GM18502 (cell line): ENCODE results near the gene EBF4.

Experiments
- ATAC-seq: cut with Tn5 transposase; IDR thresholded peaks from one replicate; pipeline ENCODE4 v1.9.1; 2021; ENCODE audit warnings: mild to moderate bottlenecking; ENCODE audit not compliant: unreplicated experiment, poor library complexity

Gene EBF4, protein sequence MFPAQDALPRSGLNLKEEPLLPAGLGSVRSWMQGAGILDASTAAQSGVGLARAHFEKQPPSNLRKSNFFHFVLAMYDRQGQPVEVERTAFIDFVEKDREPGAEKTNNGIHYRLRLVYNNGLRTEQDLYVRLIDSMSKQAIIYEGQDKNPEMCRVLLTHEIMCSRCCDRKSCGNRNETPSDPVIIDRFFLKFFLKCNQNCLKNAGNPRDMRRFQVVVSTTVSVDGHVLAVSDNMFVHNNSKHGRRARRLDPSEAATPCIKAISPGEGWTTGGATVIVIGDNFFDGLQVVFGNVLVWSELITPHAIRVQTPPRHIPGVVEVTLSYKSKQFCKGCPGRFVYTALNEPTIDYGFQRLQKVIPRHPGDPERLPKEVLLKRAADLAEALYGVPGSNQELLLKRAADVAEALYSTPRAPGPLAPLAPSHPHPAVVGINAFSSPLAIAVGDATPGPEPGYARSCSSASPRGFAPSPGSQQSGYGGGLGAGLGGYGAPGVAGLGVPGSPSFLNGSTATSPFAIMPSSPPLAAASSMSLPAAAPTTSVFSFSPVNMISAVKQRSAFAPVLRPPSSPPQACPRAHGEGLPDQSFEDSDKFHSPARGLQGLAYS

DNA sequence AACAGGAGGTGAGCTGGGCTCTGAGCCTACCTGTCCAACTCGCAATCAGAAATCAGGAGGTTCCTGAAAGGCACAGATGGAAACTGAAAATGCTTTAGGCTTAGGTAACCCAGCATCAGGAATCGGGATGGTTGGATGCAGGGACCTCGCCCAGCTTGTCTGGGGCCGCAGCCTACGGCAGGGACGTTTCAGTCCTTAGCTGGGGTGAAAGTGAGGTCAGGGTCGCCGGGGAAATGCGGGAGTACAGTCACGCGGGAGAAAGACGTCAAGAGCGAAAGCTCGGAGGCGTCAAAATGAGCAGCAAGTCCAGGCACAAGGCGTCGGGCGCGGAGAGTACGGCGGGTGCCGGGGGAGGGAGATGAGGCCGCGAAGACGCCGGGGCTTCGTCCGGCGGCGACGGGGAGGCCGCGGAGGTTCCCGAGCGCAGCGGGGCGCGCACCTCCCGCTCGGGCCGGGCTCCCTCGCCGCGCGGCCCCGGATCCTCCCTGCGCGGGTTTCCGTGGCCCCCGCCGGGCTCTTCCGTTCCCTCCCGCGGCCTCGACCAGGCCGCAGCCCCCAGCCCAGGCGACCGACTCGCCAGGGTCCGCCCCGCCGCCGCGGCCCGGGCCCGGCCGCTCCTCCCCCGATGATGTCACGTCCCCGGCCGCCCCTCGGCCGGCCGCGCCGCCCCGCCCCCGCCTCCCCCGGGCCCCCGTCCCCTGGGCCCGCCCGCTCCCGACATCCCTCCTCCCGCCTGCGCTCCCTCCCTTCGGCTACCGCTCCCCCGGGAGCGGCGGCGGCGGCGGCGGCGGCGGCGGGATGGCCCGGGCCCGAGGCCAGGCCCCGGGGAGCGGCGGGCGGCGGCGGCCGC is at the start of gene EBF4:
EBF4 (plus strand) TSS at position 745 of the 850 bp plus-strand sequence. CDS start 866 bp downstream, outside the sequence.
- ATAC-seq, result no peak

- no peak for ATAC-seq
Measured at GRCh38 chr20:2643708-2644107, 48.9 kb upstream of the EBF4 start.

DNA sequence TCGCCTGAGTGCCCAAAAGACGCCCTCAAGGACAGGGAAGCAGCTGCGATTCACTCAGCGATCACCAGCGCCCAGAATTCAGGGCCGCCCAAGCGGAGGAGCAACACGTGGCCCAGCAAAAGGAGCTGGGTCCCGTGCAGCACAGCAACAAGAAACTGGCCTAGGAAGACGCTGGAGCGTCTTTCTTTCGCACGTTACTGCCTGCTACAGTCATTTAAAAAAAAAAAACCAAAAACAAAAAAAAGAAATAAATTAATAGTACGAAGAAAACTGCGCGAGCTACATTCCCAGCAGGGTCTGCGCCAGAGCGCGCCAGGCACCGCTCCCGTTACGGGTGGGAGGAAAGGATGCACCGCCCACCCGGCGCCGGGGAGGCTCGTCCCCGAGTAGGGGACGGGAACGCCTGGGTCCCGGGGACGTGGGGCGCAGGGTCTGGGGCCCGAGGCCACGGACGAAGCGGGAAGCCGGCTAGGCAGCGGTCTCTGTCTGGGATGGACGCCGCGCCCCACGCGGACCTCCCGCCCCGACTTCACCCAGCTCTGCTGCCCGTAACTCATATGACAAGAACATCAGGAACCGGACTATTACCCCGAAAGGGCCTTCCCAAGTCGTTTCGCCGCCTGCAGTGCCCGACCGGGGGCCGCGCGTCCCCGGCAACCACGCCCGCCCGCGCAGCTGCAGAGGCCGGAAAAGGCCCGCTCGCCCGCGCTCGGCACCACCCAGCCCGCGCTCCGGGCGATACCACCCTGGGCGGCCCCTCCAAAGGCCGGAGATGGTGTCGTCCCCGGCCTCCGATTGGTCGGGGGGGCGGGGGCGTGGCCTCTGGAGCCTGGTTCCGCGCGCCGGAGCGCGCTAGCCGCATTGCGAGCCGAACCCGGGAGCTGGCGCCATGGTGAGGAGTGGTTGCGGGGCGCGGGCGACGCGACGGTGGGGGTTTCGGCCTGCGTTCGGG is 40.5 kb upstream of the EBF4 start, which contains the start of gene NOP56:
NOP56 (plus strand) TSS at position 861 of the 952 bp plus-strand sequence; CDS start at position 890, 29 bp downstream.
- peak; percentile 84 for ATAC-seq

DNA sequence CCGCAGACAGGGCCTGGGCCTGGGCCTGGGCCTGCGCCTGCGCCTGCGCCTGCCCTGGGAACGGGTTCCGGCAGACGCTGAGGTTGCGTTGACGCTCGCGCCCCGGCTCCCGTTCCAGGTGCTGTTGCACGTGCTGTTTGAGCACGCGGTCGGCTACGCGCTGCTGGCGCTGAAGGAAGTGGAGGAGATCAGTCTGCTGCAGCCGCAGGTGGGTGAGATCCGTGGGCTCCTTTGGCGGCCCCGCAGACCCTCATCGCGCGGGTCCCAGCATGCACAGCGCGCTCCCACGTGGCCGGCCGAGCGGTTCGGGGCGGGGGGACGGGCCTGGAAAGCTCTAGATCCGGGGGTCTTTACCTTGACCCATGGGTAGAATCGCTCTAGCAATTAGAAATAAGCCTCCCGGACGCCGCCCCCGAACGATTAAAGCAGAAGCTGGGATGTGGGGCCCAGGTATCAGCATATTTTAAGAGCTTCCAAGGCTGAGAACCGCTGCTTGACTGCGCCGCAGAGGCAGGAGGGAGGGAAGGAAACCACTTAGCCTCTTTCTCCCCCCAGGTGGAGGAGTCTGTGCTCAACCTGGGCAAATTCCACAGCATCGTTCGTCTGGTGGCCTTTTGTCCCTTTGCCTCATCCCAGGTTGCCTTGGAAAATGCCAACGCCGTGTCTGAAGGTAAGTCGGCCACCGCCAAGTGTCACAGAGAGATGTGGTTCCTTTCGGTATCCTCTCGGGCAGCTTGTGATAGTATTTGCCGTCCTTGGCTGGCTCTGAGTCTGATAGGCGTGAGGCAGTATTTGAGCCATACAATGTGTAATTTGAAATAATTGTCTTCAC is 39.6 kb upstream of the EBF4 start:
- peak; percentile 48 for ATAC-seq

DNA sequence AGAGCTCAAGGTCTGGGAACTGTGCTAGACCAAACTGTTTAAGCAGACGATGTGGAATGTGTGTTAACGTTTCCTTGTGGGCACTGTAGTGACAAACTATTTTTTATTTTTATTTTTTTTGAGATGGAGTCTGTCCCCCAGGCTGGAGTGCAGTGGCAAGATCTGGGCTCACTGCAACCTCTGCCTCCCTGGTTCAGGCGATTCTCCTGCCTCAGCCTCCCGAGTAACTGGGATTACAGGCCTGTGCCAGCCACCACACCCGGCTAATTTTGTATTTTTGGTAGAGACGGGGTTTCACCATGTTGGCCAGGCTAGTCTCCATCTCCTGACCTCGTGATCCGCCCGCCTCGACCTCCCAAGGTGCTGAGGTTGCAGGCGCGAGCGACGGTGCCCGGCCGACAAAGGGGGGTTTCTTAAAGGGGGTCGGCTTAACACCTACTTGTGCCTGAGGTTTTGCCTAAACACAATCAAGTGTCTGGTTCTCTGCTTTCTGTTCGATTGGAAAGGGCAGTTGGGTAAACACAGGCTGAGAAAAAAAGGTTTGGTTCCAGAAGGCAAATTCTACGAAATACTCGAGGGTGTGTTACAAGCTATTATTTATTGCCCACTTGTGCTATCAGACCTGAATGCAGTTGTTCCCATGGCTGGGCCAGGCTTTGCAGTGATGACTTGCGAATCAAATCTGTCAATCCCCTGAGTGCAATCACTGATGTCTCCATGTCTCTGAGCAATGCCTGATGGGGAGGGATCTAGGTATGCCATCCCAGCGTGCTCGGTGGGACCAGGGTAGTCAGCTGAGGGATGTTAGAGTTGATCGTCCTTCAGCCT is 38.8 kb upstream of the EBF4 start:
- no peak for ATAC-seq

GRCh38 chr20:2654384-2654822 is 38.2 kb upstream of the EBF4 start:
- no peak for ATAC-seq

DNA sequence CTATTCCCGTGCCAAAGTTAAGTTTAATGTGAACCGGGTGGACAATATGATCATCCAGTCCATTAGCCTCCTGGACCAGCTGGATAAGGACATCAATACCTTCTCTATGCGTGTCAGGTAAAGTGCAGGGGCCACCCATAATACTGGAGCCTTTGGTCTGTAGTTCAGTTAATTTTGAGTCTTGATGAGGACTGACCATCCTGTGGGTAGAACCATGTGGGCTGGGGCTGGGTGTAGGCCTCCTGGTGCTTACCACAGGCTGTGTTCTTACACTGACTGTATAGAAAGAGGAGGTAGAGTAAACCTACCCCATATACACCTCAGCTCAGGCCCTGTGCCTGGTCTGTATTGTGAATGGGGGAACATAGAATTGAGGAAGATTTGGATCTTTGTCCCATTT is 37.7 kb upstream of the EBF4 start:
- no peak for ATAC-seq

DNA sequence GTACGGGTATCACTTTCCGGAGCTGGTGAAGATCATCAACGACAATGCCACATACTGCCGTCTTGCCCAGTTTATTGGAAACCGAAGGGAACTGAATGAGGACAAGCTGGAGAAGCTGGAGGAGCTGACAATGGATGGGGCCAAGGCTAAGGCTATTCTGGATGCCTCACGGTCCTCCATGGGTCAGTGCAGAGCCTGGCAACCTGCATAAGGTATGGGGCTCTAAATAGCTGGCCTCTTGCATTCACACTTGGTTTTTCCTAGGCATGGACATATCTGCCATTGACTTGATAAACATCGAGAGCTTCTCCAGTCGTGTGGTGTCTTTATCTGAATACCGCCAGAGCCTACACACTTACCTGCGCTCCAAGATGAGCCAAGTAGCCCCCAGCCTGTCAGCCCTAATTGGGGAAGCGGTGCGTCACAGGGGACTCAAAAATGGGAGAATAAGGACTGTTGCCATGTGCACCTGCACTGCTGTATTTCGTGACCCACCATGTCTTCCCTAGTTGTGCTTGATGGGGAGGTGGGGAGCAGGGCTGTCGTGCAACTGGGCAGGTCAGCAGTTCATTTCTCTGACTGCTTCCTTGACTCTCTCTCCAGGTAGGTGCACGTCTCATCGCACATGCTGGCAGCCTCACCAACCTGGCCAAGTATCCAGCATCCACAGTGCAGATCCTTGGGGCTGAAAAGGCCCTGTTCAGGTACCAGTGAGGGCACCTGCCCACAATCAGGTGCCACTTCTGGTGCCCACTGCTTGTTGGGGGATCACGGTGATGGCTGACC is 37.1 kb upstream of the EBF4 start:
- no peak for ATAC-seq

DNA sequence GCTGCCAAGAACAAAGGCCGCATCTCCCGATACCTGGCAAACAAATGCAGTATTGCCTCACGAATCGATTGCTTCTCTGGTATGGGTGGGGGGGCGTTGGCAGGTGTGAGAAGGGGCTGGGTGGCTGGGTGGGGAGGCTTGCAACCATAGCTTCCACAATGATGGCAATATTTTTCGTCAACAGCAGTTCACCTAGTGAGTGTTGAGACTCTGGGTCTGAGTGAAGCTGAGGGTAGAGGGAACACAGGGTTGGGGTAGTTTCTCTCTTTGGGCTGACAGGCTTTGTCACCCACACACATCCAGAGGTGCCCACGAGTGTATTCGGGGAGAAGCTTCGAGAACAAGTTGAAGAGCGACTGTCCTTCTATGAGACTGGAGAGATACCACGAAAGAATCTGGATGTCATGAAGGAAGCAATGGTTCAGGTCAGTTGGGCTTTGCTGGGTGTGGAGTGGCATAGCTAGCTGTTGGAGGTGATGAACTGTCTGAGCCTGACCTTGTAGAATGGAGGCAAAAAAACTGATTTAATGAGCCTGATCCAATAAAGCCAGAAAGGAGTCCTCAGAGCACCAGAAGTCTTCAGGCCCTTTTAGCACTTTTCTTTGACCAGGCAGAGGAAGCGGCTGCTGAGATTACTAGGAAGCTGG is 36.0 kb upstream of the EBF4 start:
- no peak for ATAC-seq

DNA sequence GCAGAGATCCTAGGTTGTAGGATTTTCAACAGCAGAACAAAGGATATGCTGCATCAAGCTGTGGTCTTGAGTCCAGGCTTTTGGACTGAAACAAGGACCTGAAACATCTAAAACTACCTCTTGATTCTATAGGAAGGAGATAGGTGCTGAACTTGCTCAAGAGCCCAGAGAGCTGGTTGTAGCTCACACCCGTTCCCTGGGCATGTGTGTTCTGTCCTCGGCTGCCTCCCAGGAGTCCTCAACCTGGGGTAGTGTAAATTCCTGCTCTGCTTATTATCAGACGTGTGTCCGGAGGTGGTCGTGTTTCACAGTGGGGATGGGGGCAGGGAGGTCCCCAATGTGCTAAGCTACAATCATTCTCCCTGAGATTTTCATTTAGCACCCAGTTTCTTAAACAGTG is 35.3 kb upstream of the EBF4 start:
- ATAC-seq, result no peak

- ATAC-seq, result no peak
Measured at GRCh38 chr20:2657674-2658073, 34.9 kb upstream of the EBF4 start.

DNA sequence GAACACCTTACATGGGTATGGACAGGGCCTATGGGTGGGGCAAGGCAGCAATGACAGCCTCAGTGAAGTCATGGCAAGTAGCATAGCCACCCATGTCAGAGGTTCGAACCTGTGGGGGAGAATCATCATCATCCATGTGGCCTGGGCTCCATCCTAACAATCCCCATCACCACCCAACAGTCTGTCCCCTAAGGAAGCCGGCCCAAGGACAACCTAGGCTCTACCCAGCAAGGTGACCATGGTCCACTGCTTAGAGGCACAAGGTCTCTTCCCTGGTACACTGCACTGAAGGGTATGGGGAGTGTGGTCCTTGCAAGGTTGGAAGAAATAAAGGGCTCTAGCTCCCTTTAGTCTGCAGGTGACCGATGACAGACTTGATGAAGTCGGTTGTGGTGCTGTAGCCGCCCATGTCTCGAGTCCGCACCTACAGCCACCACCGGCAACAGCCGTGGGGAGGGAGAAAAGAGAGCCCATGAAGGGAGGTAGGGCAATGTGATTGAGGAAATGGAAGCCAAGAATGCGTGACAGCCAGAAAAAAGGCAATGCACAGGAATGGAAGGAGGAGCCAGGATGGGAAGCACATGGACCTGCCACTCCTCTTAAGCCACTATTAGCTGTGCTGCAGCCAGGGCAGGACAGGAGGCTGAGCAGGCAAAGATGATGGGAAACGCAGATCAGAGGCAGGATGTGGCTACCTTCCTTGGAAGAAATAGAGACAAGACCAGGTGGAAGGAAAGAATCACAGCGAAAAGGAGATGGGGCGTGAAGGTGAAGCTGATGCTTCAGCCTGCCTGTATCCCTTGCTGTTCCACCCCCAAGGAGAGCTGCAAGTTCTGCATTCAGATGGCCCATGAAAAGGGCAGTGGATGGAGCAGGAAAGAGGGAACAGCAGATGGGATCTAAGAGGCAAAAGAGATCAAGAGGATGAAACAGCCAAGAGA is 33.9 kb upstream of the EBF4 start:
- no peak for ATAC-seq

DNA sequence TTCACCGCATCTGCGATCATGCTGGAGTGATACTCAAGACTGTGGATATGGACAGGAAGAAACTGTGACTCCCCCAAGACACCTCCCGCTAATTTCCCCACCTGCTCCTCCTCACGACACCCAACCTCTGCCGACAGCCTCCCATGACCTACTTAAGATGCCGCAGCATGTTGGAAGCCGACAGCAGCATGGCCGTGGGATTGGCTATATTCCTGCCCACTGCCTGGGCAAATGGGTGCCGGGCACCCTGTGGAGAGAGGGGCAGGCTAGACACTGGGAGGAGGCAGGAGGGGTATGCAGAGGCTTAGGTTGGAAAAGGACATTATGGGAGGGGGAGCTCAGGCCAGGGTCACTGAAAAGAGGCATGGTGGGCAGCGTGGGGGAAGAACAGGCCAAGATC is 33.0 kb upstream of the EBF4 start:
- no peak for ATAC-seq

DNA sequence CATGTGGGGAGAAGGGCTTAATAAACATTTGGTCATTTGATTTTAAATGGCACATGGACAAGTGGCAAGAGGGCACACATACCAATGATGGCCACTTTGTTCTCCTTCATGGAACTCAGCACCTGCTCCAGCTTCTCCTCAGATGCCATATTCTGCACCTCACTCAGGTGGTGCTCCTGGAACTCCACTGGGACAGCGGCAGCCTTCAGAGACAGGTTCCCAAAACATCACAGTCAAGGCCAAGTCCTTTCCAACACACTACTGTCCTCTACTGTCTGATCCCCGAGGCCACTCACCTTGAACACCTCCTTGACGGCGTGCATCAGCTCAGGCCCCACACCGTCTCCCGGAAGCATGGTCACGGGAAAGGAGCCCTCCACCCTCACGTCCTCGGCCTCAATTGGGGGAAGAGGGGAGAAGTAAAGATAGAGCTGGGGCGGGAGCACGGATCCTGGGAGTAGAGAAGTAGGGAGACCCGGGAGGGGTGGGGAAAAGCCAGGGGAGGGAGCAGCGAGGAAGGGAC is 29.2 kb upstream of the EBF4 start:
- ATAC-seq, result no peak

DNA sequence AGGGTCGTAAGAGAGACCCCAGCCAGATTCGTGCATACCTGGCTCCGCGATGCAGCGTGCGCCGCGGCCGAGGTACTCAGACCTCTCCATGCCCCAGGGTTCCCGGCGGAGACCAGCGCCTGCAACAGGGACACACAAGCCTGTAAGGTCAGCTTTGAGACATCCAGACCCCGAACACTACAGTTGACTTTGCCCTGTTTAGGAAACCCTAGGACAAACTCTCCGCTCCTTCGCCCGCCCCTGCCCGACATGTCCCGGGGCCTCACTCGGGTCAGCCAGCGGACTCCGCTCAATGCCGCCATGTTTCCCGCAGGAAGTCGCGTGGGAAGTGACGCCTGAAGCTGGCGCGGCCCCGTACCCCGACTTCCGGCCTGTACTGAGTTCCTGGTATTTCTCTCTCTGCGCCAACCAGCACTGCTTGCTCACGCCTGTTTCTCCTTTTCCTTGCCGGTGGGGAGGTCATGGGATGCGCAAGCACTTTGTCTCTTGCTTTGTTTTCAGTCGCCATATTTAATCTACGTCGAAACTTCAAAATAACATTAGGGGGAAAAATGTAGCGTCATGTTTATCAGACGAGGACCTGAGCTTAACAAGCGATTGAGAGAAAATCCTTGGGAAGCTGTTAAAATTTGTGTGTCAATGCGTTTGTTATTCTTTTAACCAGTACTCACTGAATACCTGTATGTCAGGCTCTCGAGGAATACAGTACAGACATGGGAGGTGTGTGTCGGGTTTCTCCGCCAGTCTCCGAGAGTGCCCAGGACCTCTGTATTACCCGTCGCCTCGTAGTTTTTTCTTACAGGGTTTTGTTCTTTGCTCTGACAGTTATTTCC is 28.5 kb upstream of the EBF4 start, which contains the start of gene IDH3B:
IDH3B (minus strand) TSS at position 330 of the 833 bp plus-strand sequence; CDS start at position 302, 28 bp downstream.
- ATAC-seq, result peak; percentile 92
